Activated T-cell treated with anti-CD3 and anti-CD28 coated beads for 1 hour (primary cell): ENCODE data around the gene GDAP1L1.
A peak's percentile ranks its signal among the peaks of the same experiment; 100 is the strongest.
"Not testable (repeated sequence)": the region's sequence is repeated elsewhere in the genome, so short reads cannot be mapped to it uniquely, and the experiment has no call there.

ENCODE experiments used
- DNase-seq: peaks from one replicate; pipeline ENCODE4 v3.0.0-alpha.2; 2020; ENCODE audit warnings: low read depth

The GDAP1L1 gene

GRCh38 chr20:44219791-44220190 is 27.3 kb upstream of the GDAP1L1 start:
- no peak for DNase-seq

- no peak for DNase-seq
These were observed 25.6 kb upstream of the GDAP1L1 start for GRCh38 chr20:44221368-44221954.

DNA sequence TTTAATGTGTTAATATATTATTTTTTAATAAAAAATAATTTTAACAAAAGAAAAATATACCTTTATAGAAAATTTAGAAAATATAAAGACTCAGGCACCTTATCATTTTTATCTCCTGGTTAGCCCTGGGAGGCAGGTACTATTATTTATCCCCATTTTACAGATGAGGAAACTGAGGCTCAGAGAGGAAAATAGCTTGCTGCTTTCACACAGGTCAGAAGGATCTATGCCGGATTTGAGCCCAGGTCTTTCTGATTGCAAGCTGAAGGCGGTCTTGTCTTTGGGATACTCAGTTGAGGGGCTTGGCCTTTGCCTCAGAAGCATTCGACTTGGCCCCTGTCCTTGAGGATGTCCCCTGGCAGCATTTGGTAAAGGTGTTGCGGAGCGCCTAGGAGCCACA is 25.1 kb upstream of the GDAP1L1 start:
- DNase-seq = no peak

DNA sequence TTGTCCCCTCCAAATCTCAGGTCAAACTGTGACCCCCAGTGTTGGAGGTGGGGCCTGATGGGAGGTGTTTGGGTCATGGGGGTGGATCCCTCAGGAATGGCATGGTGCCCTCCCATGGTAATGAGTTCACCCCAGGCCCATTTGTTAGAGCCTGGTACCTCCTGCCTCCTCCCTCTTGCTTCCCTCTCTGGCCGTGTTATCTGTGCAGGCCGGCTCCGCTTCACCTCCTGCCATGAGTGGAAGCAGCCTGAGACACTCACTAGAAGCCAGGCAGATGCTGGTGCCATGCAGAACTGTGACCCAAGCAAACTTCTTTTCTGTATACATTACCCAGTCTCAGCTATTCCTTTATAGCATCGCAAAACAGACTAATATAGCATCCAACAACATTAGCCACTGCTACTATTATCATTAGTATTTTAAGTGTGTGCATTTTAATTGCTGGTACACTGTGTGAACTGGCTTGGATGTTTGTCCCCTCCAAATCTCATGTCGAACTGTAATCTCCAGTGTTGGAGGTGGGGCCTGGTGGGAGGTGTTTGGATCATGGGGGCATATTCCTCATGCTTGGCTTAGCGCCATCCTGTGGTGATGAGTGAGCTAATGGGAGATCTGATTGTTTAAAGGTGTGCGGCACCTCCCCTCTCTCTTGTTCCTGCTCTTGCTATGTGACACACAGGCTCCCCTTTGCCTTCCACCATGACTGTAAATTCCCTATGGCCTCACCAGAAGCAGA is 24.3 kb upstream of the GDAP1L1 start:
- DNase-seq = no peak

- no peak for DNase-seq
These were observed 23.4 kb upstream of the GDAP1L1 start for GRCh38 chr20:44223721-44224120.

- DNase-seq = no peak
These were observed 22.5 kb upstream of the GDAP1L1 start for GRCh38 chr20:44224637-44225036.

GRCh38 chr20:44228465-44229258 is 18.4 kb upstream of the GDAP1L1 start:
- DNase-seq = no peak

DNA sequence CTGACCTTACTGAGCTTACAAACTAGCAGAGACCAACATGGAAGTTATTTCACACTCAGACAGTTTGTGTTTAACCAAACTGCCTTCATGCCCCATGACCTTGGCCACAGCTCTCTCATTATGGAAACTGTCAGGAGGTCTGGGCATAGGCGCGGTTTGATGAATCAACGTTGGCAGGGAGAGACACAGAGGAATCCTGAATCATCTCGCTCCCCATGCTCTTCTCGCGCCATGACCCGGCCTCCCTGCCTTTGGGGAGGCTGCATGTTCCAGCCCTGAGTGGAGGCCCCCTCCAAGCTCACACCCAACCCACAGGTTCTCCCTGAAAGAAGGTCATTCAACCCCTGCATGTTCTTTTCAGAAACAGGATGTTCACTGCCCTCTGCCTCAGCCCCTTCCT is 15.9 kb upstream of the GDAP1L1 start:
- DNase-seq = no peak

DNA sequence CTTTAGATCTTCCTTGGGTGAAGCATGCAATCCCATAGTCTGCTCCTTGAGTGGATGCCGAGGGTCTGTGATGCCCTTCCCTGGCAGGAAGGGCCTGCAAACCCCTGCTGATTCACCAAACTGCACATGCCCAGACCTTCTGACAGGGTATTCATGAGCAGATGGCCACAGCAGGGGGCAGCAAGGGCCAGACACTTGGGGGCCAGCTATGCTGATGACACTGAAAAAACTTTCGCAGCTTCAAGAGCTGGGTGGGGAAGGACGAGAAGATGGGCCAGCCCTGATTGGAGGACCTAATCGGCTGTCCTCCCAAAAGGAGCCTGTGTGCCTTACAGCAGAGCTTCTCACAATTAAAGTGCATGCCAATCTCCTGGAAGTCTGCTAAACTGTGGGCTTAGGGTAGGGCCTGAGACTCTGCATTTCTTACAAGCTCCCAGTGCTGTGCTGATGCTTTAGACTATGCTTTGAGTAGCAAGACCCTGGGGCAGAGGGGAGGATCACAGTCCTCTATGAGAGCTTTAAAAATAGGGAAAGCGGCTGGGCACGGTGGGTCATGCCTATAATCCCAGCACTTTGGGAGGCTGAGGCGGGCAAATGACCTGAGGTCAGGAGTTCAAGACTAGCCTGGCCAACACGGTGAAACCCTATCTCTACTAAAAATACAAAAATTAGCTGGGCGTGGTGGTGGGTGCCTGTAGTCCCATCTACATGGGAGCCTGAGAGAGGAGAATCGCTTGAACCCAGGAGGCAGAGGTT is 15.2 kb upstream of the GDAP1L1 start:
- DNase-seq = no peak

- not testable (repeated sequence) for DNase-seq
These were observed 14.6 kb upstream of the GDAP1L1 start for GRCh38 chr20:44232469-44232856.

GRCh38 chr20:44233436-44234016 is 13.6 kb upstream of the GDAP1L1 start:
- no peak for DNase-seq

DNA sequence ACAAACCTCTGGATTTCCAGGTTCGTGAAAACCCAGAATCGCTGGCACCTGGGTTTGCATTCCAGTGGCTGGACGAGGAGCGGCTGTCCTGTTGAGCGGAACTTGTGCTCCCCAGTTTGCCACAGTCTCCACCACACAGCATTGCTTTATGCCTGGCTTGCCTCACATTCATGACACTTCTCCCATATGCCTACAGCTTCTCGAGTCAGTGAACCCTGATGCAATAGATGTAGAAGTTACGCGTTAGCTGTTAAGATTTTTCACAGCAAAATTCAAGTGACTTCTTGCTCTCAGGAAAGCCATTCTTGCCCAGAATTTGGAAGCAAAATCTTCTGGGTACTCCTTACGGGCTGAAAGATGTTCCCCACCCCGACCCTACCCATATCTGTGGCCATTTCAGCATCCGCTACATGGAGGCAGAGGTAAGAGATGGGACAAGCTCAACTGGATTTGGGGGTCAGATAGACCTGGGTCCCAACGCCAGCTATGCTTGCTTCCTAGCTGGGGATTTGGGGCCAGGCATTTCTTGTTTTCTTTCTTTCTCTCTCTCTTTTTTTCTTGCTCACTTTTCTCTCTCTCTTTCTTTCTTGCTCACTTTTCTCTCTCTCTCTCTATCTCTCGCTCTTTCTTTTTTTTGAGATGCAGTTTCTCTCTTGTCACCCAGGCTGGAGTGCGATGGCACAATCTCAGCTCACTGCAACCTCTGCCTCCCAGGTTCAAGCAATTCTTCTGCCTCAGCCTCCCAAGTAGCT is 12.4 kb upstream of the GDAP1L1 start:
- no peak for DNase-seq

GRCh38 chr20:44235702-44236101 is 11.4 kb upstream of the GDAP1L1 start:
- no peak for DNase-seq

DNA sequence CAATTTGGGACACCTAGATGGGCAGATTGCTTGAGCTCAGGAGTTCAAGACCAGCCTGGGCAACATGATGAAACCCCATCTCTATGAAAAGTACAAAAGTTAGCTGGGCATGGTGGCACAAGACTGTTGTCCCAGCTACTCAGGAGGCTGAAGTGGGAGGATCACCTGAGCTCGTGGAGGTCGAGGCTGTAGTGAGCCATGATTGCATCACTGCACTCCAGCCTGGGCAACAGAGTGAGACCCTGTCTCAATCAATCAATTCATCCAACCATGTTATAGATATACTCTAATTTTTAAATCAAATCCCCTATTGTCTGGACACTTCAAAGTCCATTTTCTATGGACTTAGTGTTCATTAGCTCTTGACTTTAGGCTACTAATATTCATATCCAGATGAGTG is 10.3 kb upstream of the GDAP1L1 start:
- DNase-seq = not testable (repeated sequence)

GRCh38 chr20:44241796-44242195 is 5.3 kb upstream of the GDAP1L1 start:
- DNase-seq = no peak

DNA sequence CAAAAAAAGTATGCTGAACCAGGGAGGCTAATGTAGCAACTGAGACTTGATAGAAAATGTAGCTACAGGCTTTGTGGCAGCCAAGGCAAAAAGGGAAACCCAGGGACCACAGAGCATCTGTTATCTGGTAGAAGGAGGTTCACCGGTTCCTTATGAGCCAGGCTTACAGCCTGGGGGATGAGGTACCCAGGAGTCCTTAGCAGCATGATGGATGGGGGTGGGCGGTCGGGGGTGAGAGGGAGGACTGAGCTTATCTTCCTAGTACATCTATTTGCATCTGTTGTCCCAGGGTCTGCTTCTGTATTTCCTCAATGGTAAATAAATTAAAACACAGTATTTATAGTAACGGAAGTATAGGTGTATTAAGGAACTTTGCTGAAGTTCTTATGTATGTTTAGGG is 1.1 kb upstream of the GDAP1L1 start:
- no peak for DNase-seq

DNA sequence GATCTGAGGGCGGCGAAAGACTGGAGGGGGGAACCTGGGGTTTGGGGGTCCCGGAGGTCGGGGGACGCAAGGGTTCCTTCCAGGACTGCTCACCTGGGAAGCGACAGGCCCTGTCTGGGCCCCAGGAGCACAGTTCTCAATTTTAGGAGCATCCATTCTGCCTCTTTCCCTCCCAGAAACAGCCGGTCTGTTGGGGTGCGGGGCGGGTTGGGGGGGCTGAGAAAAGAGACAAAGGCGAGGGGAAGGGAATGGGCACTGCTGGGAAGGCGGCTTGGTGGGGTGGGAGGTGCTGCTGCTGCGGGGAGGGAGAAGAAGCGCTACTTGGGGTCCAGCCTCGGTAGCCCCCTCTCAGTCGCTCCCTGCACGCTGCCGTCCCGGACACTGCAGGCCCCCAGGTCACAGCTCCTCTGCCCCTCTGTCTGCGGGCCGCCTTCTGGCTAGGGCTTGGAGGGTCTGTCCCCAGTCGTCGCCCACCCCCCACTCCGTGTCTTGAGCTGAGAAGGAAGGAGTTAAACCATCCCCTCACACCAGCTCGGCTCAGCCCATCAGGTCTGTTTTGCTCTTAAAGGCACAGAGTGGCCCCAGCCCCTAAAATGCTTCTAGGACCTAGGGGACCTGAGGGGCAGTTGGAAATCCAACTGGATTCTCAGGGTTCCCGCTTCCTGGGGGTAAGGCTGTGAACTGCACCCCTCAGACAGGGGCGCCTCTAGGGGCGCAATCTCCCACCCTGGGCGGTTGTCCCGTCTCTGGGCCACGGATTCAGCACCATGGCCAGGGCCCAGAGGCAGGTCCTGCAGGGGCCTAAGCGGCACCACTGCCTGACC is 690 bp downstream of the GDAP1L1 start:
- DNase-seq = peak; percentile 7

GRCh38 chr20:44248410-44248759 is 1.3 kb downstream of the GDAP1L1 start:
- DNase-seq = no peak

- no peak for DNase-seq
These were observed 4.2 kb downstream of the GDAP1L1 start for GRCh38 chr20:44251284-44251683.

DNA sequence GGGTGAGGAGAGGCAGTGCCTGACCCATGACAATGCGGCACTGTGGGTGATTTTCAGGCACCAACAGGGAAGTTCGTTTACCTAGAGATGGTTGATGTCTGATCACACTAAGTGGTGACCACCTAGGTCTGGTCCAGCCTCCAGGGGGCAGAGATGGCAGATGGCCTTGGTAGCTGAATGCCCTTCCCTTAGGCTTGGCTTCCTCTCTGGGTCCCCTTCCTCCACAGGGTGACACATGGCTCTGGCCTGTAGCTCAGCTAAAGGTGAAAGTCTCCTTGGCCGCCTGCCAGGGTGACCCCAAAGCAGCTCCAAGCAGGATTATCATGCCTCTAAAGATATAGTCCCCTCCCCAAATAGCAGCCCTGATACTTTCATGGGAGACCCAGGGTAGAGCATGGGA is 6.4 kb downstream of the GDAP1L1 start:
- DNase-seq = no peak

- DNase-seq = no peak
These were observed 7.0 kb downstream of the GDAP1L1 start for GRCh38 chr20:44254073-44254472.
